Thyroid gland (tissue), 4 donors: ENCODE results near the gene NRG3. TPM values are rescaled to one million over a fixed set of nuclear protein-coding genes. Genes with fewer than 3 reads are reported as not detected.

Experiments
- DNase-seq, 2 donors: peaks; one replicate each; pipeline ENCODE4 v3.0.0-alpha.2; 2019
- H3K27ac ChIP-seq, 3 donors: fragments of 200-600 bp; sonication (generic); 1 replicate in 2 of 3; 2 replicates in 1 of 3; pipeline ENCODE4 v1.5.1; 2016 to 2019; ENCODE audit warnings: mild to moderate bottlenecking in 1 of 3, moderate library complexity in 1 of 3
- H3K27me3 ChIP-seq: fragments of 200-600 bp; sonication (generic); one replicate; pipeline ENCODE4 v1.5.1; 2019
- H3K36me3 ChIP-seq, 2 donors: fragments of 200-600 bp; sonication (generic); one replicate each; pipeline ENCODE4 v1.5.1; 2016 to 2019
- H3K4me1 ChIP-seq, 2 donors: fragments of 200-600 bp; sonication (generic); one replicate each; pipeline ENCODE4 v1.5.1; 2017 to 2019
- H3K4me3 ChIP-seq, 3 donors: fragments of 200-600 bp; sonication (generic); replicated peaks in 1 of 3; 1 replicate in 2 of 3; 2 replicates in 1 of 3; pipeline ENCODE4 v1.5.1; 2016; ENCODE audit warnings: mild to moderate bottlenecking in 1 of 3
- H3K9me3 ChIP-seq: fragments of 200-600 bp; sonication (generic); one replicate; pipeline ENCODE4 v1.5.1; 2017
- POLR2A ChIP-seq, 2 donors: fragments of 450-650 bp; IDR thresholded peaks; one replicate each; pipeline ENCODE4 v1.6.1; 2017; ENCODE audit warnings: antibody characterized with exemption in 2 of 2, mild to moderate bottlenecking in 2 of 2, moderate library complexity in 1 of 2
- WGBS, 2 donors: methylation state at CpG; one replicate each; pipeline ENCODE4 v1.1.5; 2017; 5-methylcytosine and 5-hydroxymethylcytosine counted together
- intact Hi-C: fragments of 100-400 bp; cut with DNase I; formaldehyde crosslinking; loops from one replicate; pipeline ENCODE4 v1.15.1; 2023
- total RNA-seq, 4 donors: library from RNA; depleted of rRNA; stranded (reverse); fragments of >200 nt; gene quantifications; one replicate each; pipeline ENCODE4 v1.2.3, GENCODE V29; 2016
- TF ChIP-seq, protein P1 (sequence below), 6 experiments: fragments of 200-600 bp in 3 of 6; fragments of 450-650 bp in 3 of 6; sonication (generic) in 3 of 6; IDR thresholded peaks; one replicate each; pipeline ENCODE4 v1.5.1; 2016 to 2019; ENCODE audit warnings: antibody characterized with exemption in 6 of 6, mild to moderate bottlenecking in 2 of 6, inconsistent platforms in 1 of 6, moderate library complexity in 1 of 6

The NRG3 gene
- total RNA-seq, 4 donors from 2014 or later = 0.67 to 1.8 (median 1.3) TPM

GRCh38 chr10:81889181-81889769 lies 14.3 kb downstream of the NRG3 start:
- WGBS, 2 donors = 79 to 84% methylated on average over 7 of the region's 7 CpGs
- Histone ChIP-seq H3K4me1 (no peaks in the 10 kb centered on the region), H3K27me3 (no peaks in the 10 kb centered on the region), H3K27ac (no peak overlapping the region), H3K4me3 (no peak overlapping the region), H3K9me3 (no peaks in the 10 kb centered on the region), H3K36me3 (no peaks in the 10 kb centered on the region)
- intact Hi-C loops = no loop called here
- no peak for TF ChIP-seq POLR2A (IDR thresholded peaks at IDR 0.05)
- TF ChIP-seq, protein P1, sequence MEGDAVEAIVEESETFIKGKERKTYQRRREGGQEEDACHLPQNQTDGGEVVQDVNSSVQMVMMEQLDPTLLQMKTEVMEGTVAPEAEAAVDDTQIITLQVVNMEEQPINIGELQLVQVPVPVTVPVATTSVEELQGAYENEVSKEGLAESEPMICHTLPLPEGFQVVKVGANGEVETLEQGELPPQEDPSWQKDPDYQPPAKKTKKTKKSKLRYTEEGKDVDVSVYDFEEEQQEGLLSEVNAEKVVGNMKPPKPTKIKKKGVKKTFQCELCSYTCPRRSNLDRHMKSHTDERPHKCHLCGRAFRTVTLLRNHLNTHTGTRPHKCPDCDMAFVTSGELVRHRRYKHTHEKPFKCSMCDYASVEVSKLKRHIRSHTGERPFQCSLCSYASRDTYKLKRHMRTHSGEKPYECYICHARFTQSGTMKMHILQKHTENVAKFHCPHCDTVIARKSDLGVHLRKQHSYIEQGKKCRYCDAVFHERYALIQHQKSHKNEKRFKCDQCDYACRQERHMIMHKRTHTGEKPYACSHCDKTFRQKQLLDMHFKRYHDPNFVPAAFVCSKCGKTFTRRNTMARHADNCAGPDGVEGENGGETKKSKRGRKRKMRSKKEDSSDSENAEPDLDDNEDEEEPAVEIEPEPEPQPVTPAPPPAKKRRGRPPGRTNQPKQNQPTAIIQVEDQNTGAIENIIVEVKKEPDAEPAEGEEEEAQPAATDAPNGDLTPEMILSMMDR (IDR thresholded peaks at IDR 0.05) = no peak
- DNase-seq = no peak

DNA sequence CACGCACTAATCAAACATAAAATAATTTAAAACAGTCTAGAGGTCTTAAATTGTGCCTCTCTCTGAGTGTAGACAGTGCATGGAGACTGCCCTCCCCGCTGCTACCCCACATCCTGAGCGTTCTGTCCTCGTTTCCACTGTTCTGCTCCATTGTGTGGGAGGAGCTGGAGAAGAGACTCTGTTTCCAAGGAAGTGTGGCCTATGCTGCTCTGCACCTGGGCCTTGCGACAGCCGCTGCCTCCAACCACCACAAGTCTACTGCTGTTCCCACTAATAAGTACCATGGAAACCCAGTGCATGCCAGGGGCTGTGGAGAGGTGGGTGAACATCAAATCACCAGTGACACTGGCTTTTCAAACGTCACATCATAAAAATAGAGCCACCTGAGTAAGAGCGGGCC lies 19.6 kb downstream of the NRG3 start:
- TF ChIP-seq POLR2A (IDR thresholded peaks at IDR 0.05) = no peak
- TF ChIP-seq, protein P1 (IDR thresholded peaks at IDR 0.05) = no peak
- intact Hi-C loops = no loop called here

GRCh38 chr10:81898518-81898917 lies 23.5 kb downstream of the NRG3 start:
- H3K27me3 ChIP-seq = no peaks in the 10 kb centered on the region
- no peaks in the 10 kb centered on the region for H3K4me1 ChIP-seq
- no peak overlapping the region for H3K27ac ChIP-seq
- H3K4me3 ChIP-seq = no peak overlapping the region
- intact Hi-C loops = no loop called here
- no peak for DNase-seq
- 43 to 49% methylated on average over 1 of the region's 1 CpG for WGBS, 2 donors
- H3K9me3 ChIP-seq = no peaks in the 10 kb centered on the region
- H3K36me3 ChIP-seq = no peaks in the 10 kb centered on the region
- TF ChIP-seq, protein P1 (IDR thresholded peaks at IDR 0.05) = no peak
- TF ChIP-seq POLR2A (IDR thresholded peaks at IDR 0.05) = no peak

More for the DNA sequence above, 19.6 kb downstream of the NRG3 start:
- no peak overlapping the region for H3K27ac ChIP-seq
- no peak overlapping the region for H3K4me3 ChIP-seq
- DNase-seq = no peak
- 90% methylated on average over 8 of the region's 8 CpGs for WGBS, 2 donors
- no peaks in the 10 kb centered on the region for H3K36me3 ChIP-seq
- H3K27me3 ChIP-seq = no peaks in the 10 kb centered on the region
- H3K9me3 ChIP-seq = no peaks in the 10 kb centered on the region
- H3K4me1 ChIP-seq = no peaks in the 10 kb centered on the region

GRCh38 chr10:81900989-81901388 lies 26.0 kb downstream of the NRG3 start:
- H3K27ac ChIP-seq = no peak overlapping the region
- H3K4me3 ChIP-seq = no peak overlapping the region
- no peak for DNase-seq
- no peaks in the 10 kb centered on the region for H3K36me3 ChIP-seq
- WGBS, 2 donors = 88 to 93% methylated on average over 2 of the region's 2 CpGs
- TF ChIP-seq POLR2A (IDR thresholded peaks at IDR 0.05) = no peak
- TF ChIP-seq, protein P1 (IDR thresholded peaks at IDR 0.05) = no peak
- no peaks in the 10 kb centered on the region for H3K27me3 ChIP-seq
- H3K4me1 ChIP-seq = no peaks in the 10 kb centered on the region
- intact Hi-C loops = no loop called here
- H3K9me3 ChIP-seq = no peaks in the 10 kb centered on the region

GRCh38 chr10:81903472-81903871 lies 28.5 kb downstream of the NRG3 start:
- no peak for TF ChIP-seq POLR2A (IDR thresholded peaks at IDR 0.05)
- TF ChIP-seq, protein P1 (IDR thresholded peaks at IDR 0.05) = no peak
- no peaks in the 10 kb centered on the region for H3K36me3 ChIP-seq
- no peaks in the 10 kb centered on the region for H3K27me3 ChIP-seq
- no peak overlapping the region for H3K4me3 ChIP-seq
- WGBS, 2 donors = 78 to 81% methylated on average over 4 of the region's 4 CpGs
- H3K27ac ChIP-seq = no peak overlapping the region
- no peaks in the 10 kb centered on the region for H3K4me1 ChIP-seq
- H3K9me3 ChIP-seq = no peaks in the 10 kb centered on the region
- DNase-seq = no peak
- intact Hi-C loops = no loop called here
